Mesothelial cell of epicardium (in vitro differentiated cells): Measurements from ENCODE around the gene GSE1. TPM values are rescaled to one million over a fixed set of nuclear protein-coding genes. Genes with fewer than 3 reads are reported as not detected.
A peak's percentile ranks its signal among the peaks of the same experiment; 100 is the strongest.

Source experiments
- DNase-seq, 2 experiments: peaks; one replicate each; pipeline ENCODE4 v3.0.0; 2021; ENCODE audit warnings: low spot score in 2 of 2; ENCODE audit not compliant: unreplicated experiment in 2 of 2
- H3K27ac Mint-ChIP-seq: 2 replicates; pipeline ENCODE4 v1.8.0; 2021; ENCODE audit warnings: mixed read lengths
- H3K27me3 Mint-ChIP-seq: 2 replicates; pipeline ENCODE4 v1.8.0; 2021; ENCODE audit warnings: low read depth, mixed read lengths
- H3K36me3 Mint-ChIP-seq: 2 replicates; pipeline ENCODE4 v1.8.0; 2021; ENCODE audit warnings: mixed read lengths
- H3K4me1 Mint-ChIP-seq: 2 replicates; pipeline ENCODE4 v1.8.0; 2021; ENCODE audit warnings: mixed read lengths
- H3K4me3 Mint-ChIP-seq: 2 replicates; pipeline ENCODE4 v1.8.0; 2021; ENCODE audit warnings: mild to moderate bottlenecking, moderate library complexity, mixed read lengths
- H3K9me3 Mint-ChIP-seq: 2 replicates; pipeline ENCODE4 v1.8.0; 2021; ENCODE audit warnings: mixed read lengths
- total RNA-seq: library from RNA; stranded (reverse); gene quantifications from 3 replicates; pipeline ENCODE4 v1.2.1, GENCODE V29; 2021
- TF ChIP-seq, protein P1 (sequence below): fragments of 200-600 bp; sonication (generic); IDR thresholded peaks from one replicate; pipeline ENCODE4 v1.5.0; 2021; ENCODE audit warnings: antibody characterized with exemption; ENCODE audit not compliant: unreplicated experiment

Gene GSE1
- total RNA-seq, 1 donor from 2014 or later: 218 TPM

DNA sequence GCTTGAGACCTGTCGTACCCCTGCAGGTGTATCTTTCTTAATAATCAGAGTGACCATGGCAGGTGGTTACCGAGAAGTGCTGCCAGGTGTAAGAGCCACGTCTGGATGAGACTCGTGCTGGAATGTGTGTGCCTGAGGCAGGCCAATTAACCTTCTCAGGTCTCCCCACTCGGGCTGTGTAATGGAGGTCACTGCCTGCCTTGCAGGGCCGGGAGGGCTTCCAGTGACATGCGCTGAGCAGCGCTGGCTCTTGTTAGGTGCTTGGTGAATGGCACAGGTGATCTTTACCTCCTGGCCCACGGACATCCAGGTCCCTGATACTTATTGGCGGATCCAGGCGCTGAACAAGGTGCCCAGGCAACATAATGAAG is 4.6 kb upstream of the GSE1 start:
- Mint-ChIP-seq H3K9me3 (no peaks in the 10 kb centered on the region), H3K36me3 (no peaks in the 10 kb centered on the region), H3K4me1 (peaks cover 56% of the 10 kb centered on the region), H3K4me3 (no peak overlapping the region), H3K27ac (no peak overlapping the region), H3K27me3 (no peaks in the 10 kb centered on the region)
- DNase-seq: no peak
- TF ChIP-seq, protein P1, sequence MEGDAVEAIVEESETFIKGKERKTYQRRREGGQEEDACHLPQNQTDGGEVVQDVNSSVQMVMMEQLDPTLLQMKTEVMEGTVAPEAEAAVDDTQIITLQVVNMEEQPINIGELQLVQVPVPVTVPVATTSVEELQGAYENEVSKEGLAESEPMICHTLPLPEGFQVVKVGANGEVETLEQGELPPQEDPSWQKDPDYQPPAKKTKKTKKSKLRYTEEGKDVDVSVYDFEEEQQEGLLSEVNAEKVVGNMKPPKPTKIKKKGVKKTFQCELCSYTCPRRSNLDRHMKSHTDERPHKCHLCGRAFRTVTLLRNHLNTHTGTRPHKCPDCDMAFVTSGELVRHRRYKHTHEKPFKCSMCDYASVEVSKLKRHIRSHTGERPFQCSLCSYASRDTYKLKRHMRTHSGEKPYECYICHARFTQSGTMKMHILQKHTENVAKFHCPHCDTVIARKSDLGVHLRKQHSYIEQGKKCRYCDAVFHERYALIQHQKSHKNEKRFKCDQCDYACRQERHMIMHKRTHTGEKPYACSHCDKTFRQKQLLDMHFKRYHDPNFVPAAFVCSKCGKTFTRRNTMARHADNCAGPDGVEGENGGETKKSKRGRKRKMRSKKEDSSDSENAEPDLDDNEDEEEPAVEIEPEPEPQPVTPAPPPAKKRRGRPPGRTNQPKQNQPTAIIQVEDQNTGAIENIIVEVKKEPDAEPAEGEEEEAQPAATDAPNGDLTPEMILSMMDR: no peak

DNA sequence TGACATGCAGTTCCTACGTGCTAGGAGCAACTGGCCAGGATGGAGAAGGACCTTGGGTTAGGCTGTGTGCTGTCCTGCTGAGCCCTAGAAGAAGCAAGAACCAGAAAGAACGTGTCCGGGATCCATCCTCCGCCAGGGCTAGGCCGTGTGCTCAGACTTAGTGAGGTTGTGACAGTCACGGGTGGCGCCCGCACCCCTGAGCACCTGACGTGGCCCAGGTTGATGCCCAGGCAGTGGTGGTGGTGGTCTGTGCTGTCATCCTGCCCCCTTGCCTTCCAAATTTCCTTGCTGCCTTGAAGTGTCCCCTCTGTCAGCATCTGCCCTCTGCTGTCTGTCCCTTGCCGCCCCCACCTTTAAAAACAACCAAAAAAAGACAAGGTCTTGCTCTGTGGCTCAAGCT is 4.2 kb upstream of the GSE1 start:
- no peak overlapping the region for H3K4me3 Mint-ChIP-seq
- no peaks in the 10 kb centered on the region for H3K9me3 Mint-ChIP-seq
- TF ChIP-seq, protein P1: no peak
- H3K36me3 Mint-ChIP-seq: no peaks in the 10 kb centered on the region
- DNase-seq: no peak
- H3K27ac Mint-ChIP-seq: no peak overlapping the region
- no peaks in the 10 kb centered on the region for H3K27me3 Mint-ChIP-seq
- peaks cover 56% of the 10 kb centered on the region for H3K4me1 Mint-ChIP-seq

DNA sequence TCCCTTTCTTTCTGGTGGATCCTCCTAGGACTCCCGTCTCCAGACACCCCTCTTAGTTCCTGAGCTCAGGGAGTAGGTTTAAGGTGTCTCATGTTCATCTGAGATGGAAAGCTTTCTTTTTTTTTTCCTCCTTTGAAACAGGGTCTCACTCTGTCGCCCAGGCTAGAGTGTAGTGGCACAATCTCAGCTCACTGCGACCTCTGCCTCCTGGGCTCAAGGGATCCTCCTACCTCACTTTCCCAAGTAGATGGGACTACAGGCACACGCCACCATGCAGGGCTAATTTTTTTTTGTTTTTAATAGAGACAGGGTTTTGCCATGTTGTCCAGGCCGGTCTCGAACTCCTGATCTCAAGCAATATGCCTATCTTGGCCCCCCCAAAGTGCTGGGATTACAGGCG is 3.6 kb upstream of the GSE1 start:
- Mint-ChIP-seq H3K9me3 (no peaks in the 10 kb centered on the region), H3K27ac (peak overlapping the region; percentile 12), H3K4me3 (no peak overlapping the region), H3K36me3 (no peaks in the 10 kb centered on the region), H3K4me1 (peaks cover 58% of the 10 kb centered on the region), H3K27me3 (no peaks in the 10 kb centered on the region)
- no peak for DNase-seq
- TF ChIP-seq, protein P1: no peak

DNA sequence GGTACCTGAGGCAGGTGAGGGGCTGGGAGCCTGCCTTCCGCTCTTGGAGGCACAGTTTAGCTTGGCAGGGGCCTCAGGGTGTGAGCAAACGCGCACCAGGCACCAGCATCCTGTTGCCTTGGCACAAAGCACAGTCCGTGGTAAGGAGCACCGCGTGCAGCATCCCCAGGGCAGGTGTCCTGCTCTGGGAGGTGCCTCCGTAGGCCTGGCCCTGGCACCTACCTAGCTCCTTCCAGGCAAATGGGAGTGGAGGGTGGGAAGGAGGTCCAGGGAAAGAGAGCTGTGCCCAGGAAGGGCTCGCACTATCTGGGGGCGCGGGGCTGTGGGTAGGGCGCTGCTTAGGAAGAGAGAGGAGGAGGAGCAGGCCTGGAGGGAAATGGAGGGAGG is 3.1 kb upstream of the GSE1 start:
- Mint-ChIP-seq H3K4me3 (peak overlapping the region; percentile 64), H3K4me1 (peaks cover 63% of the 10 kb centered on the region), H3K36me3 (no peaks in the 10 kb centered on the region), H3K27me3 (no peaks in the 10 kb centered on the region), H3K9me3 (no peaks in the 10 kb centered on the region), H3K27ac (peak overlapping the region; percentile 12)
- TF ChIP-seq, protein P1: no peak
- no peak for DNase-seq

DNA sequence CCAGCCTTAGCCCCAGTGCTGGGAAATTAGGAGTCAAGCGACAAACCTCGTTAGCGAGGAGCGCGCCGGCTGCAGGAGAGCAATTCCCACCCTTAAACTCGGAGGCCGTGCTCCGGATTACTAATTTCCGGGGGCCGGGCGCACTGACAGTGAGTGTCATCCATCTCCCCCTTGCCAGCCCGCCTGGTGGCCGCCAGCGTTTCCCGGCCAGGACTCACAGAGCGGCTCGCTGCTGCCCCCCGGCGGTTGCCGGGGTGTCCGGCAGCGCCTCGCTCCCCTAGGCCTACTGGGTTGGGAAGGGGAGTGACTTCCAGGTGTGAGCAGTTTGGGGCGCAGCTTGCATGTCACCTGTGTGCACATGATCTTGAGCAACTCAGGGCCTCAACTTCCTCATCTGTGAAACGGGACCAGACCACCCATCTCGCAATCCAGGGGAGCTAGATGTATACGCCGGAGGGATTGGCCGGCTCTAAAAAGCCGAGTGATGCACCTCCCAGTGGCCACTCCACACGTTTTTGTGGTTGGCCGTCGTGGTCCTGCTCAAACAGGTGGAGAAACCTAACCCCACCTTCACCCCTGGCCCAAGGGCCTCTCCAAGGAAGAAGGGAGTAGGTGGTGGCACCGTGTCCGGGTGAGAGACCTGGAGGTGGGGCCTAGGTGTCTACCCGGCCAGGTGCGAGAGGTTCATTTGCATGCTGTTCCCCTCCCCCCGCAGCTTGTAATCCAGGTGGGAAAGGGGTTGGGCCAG is 2.5 kb upstream of the GSE1 start:
- Mint-ChIP-seq H3K27ac (peak overlapping the region; percentile 82), H3K27me3 (no peaks in the 10 kb centered on the region), H3K36me3 (no peaks in the 10 kb centered on the region), H3K9me3 (no peaks in the 10 kb centered on the region), H3K4me3 (peak overlapping the region; percentile 64), H3K4me1 (peaks cover 63% of the 10 kb centered on the region)
- DNase-seq: peak; percentile 83 to 95
- TF ChIP-seq, protein P1: peak; percentile 92

DNA sequence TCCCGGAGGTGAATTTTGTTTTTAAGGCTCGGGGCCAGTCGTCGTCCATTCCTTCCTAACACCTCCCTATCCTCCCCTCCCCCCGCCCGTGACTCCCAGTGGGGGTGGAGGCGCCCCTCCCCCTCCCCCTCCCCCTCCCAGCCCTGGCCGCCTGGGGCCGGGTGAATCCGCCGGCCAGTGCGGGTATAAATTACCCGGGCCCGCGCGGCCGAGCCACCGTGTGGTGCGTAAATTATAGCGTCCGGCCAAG is 2.0 kb upstream of the GSE1 start:
- H3K4me1 Mint-ChIP-seq: peaks cover 63% of the 10 kb centered on the region
- H3K27ac Mint-ChIP-seq: peak overlapping the region; percentile 82
- TF ChIP-seq, protein P1: no peak
- no peak for DNase-seq
- H3K36me3 Mint-ChIP-seq: no peaks in the 10 kb centered on the region
- no peaks in the 10 kb centered on the region for H3K27me3 Mint-ChIP-seq
- H3K4me3 Mint-ChIP-seq: peak overlapping the region; percentile 64
- H3K9me3 Mint-ChIP-seq: no peaks in the 10 kb centered on the region
